ENCODE measurements around the gene FGD1. TPM values are rescaled to one million over a fixed set of nuclear protein-coding genes. Genes with fewer than 3 reads are reported as not detected.

FGD1 gene
- total RNA-seq, 1 experiment from 2014 or later: 19.2 TPM

DNA sequence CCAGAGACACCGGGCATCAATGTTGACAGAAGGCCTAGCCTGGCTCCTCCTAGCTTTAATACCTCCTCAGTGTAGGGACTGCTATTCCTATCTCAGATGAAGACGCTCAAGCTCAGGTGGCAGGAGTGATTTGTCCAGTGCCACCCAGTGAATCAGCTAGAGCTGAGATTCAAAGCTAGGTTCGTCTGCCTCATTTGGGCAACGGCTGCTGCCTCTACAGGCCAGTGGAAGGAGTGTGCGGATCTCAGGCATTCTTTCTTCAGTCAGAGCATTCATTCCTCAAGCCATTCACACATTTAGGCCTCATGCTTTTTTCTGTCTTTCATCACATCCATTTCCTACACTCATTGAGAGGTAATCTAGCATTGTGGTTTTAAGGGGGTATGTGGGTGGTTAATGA is 48.6 kb downstream of the FGD1 start:
- Mint-ChIP-seq H3K4me3 (no peak overlapping the region), H3K9me3 (peaks cover 64 to 73% of the 10 kb centered on the region in 2 experiments), H3K36me3 (ENCODE audit: insufficient read depth in 1 of 3, low read depth in 3 of 3) (peaks cover 42 to 67% (median 57%) of the 10 kb centered on the region in 3 experiments), H3K4me1 (peaks cover 2 to 11% of the 10 kb centered on the region in 2 experiments; a peak in 3 of 4 replicates), H3K27ac (no peak overlapping the region; a peak in 1 of 7 replicates), H3K27me3 (ENCODE audit: low read depth) (peaks cover 3% of the 10 kb centered on the region; the same call in 1 of the 2 replicates)
- Histone ChIP-seq H3K9ac (ENCODE audit: extremely low read depth, insufficient read length, low read length) (no peak overlapping the region), H3K27me3 (ENCODE audit: insufficient read depth, low read length) (no peaks in the 10 kb centered on the region), H3K23me2 (ENCODE audit: insufficient read length, low read depth, low read length, poor library complexity, severe bottlenecking) (no peaks in the 10 kb centered on the region), H3K18ac (ENCODE audit: insufficient read length, low read depth, low read length) (no peak overlapping the region), H3K4me1 (ENCODE audit: insufficient read depth, low read length) (no peaks in the 10 kb centered on the region), H2BK120ac (ENCODE audit: low read depth, low read length, poor library complexity, severe bottlenecking) (no peak overlapping the region), H2BK12ac (ENCODE audit: insufficient read length, low read depth, low read length) (no peak overlapping the region), H3T11ph (ENCODE audit: low read length) (no peak overlapping the region), H2BK15ac (ENCODE audit: low read depth, low read length) (no peak overlapping the region), H3K9me3 (ENCODE audit: control insufficient read depth, low read depth, low read length) (peaks cover 17% of the 10 kb centered on the region), H3K79me2 (ENCODE audit: insufficient read depth, low read length) (no peaks in the 10 kb centered on the region), H3K23ac (ENCODE audit: insufficient read length, low read depth, low read length) (no peak overlapping the region), H2AFZ (ENCODE audit: low read length) (no peak overlapping the region), H3K4me2 (ENCODE audit: insufficient read depth, insufficient read length, low read length) (no peak overlapping the region), H3K27ac (ENCODE audit: insufficient read length, low read depth, low read length) (no peak overlapping the region), H3K4ac (ENCODE audit: low read depth, low read length) (no peak overlapping the region), H2BK20ac (ENCODE audit: low read depth, low read length, poor library complexity, severe bottlenecking) (no peak overlapping the region), H4K5ac (ENCODE audit: insufficient read length, low read depth, low read length) (no peak overlapping the region), H3K56ac (ENCODE audit: insufficient read length, low read depth, low read length) (no peak overlapping the region), H3K79me1 (ENCODE audit: insufficient read depth, low read depth, low read length, poor library complexity, severe bottlenecking) (no peaks in the 10 kb centered on the region), H4K20me1 (ENCODE audit: control insufficient read depth, insufficient read depth, insufficient read length) (no peaks in the 10 kb centered on the region), H2BK5ac (ENCODE audit: insufficient read length, low read length) (no peak overlapping the region), H4K8ac (replicated peaks; ENCODE audit: insufficient read length, low read depth, low read length) (no peak overlapping the region), H4K91ac (ENCODE audit: insufficient read length, low read depth, low read length) (no peak overlapping the region), H3K14ac (ENCODE audit: insufficient read depth, low read length) (no peak overlapping the region), H2AK5ac (ENCODE audit: insufficient read length, low read length) (no peak overlapping the region)
- peak; percentile 38 for DNase-seq
- TF ChIP-seq, protein P1, sequence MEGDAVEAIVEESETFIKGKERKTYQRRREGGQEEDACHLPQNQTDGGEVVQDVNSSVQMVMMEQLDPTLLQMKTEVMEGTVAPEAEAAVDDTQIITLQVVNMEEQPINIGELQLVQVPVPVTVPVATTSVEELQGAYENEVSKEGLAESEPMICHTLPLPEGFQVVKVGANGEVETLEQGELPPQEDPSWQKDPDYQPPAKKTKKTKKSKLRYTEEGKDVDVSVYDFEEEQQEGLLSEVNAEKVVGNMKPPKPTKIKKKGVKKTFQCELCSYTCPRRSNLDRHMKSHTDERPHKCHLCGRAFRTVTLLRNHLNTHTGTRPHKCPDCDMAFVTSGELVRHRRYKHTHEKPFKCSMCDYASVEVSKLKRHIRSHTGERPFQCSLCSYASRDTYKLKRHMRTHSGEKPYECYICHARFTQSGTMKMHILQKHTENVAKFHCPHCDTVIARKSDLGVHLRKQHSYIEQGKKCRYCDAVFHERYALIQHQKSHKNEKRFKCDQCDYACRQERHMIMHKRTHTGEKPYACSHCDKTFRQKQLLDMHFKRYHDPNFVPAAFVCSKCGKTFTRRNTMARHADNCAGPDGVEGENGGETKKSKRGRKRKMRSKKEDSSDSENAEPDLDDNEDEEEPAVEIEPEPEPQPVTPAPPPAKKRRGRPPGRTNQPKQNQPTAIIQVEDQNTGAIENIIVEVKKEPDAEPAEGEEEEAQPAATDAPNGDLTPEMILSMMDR (conservative IDR thresholded peaks at IDR 0.05): peak; percentile 54
- WGBS (ENCODE audit: extremely low coverage, insufficient read length, low lambda C conversion rate): no CpG with 5 or more reads among the region's 5 CpGs
